ENCODE results near the gene TEX26. TPM values are rescaled to one million over a fixed set of nuclear protein-coding genes. Genes with fewer than 3 reads are reported as not detected.

The TEX26 gene
- total RNA-seq, 4 donors from 2014 or later = 0.27 TPM; not detected in 3

- DNase-seq = peak; percentile 14 to 20
- TF ChIP-seq, protein P1, sequence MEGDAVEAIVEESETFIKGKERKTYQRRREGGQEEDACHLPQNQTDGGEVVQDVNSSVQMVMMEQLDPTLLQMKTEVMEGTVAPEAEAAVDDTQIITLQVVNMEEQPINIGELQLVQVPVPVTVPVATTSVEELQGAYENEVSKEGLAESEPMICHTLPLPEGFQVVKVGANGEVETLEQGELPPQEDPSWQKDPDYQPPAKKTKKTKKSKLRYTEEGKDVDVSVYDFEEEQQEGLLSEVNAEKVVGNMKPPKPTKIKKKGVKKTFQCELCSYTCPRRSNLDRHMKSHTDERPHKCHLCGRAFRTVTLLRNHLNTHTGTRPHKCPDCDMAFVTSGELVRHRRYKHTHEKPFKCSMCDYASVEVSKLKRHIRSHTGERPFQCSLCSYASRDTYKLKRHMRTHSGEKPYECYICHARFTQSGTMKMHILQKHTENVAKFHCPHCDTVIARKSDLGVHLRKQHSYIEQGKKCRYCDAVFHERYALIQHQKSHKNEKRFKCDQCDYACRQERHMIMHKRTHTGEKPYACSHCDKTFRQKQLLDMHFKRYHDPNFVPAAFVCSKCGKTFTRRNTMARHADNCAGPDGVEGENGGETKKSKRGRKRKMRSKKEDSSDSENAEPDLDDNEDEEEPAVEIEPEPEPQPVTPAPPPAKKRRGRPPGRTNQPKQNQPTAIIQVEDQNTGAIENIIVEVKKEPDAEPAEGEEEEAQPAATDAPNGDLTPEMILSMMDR (IDR thresholded peaks at IDR 0.05) = peak in 1 of 6 experiments; percentile 15
- no peak for TF ChIP-seq POLR2A (IDR thresholded peaks at IDR 0.05)
- Histone ChIP-seq H3K27ac (no peak overlapping the region), H3K36me3 (no peaks in the 10 kb centered on the region), H3K4me1 (peaks cover 0 to 3% of the 10 kb centered on the region in 2 donors), H3K27me3 (no peaks in the 10 kb centered on the region), H3K4me3 (replicated peaks in 1 of 3) (no peak overlapping the region), H3K9me3 (no peaks in the 10 kb centered on the region)
- intact Hi-C loops (cut with DNase I) = no loop called here
- WGBS, 2 donors = 32 to 40% methylated on average over 6 of the region's 6 CpGs
Observed at GRCh38 chr13:30892966-30893365, 39.5 kb upstream of the TEX26 start.

GRCh38 chr13:30895773-30896172 is 36.7 kb upstream of the TEX26 start:
- TF ChIP-seq POLR2A (IDR thresholded peaks at IDR 0.05) = no peak
- TF ChIP-seq, protein P1 (IDR thresholded peaks at IDR 0.05) = no peak
- intact Hi-C loops (cut with DNase I) = no loop called here
- Histone ChIP-seq H3K36me3 (no peaks in the 10 kb centered on the region), H3K4me1 (peaks cover 3 to 9% of the 10 kb centered on the region in 2 donors), H3K4me3 (replicated peaks in 1 of 3) (no peak overlapping the region), H3K9me3 (no peaks in the 10 kb centered on the region), H3K27me3 (no peaks in the 10 kb centered on the region), H3K27ac (peak overlapping the region in 2 of 3 donors; percentile 40 to 64)
- DNase-seq = peak; percentile 32 to 46
- WGBS, 2 donors = 37 to 52% methylated on average over 4 of the region's 4 CpGs

DNA sequence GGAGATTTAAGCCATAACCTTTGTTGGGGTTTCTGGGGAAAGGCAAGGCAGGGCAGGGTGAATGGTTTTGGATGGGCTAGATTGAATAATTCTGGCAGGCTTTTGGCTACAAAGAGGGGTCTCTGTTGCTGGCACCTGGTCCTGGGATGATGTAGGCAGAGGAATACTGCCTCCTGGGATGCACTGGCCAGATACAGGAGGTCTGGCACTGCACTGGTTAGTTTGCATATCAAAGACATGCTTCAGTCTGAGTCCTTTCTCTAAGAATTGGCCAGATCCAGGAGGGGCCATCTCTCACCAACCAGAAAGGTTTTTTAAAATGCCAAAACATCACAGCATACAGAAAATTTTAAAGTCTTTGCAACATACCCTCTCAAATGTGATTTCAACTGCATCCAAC is 34.4 kb upstream of the TEX26 start:
- H3K36me3 ChIP-seq = no peaks in the 10 kb centered on the region
- H3K9me3 ChIP-seq = no peaks in the 10 kb centered on the region
- DNase-seq = no peak
- intact Hi-C loops (cut with DNase I) = no loop called here
- H3K4me1 ChIP-seq = peaks cover 3 to 9% of the 10 kb centered on the region in 2 donors
- H3K4me3 ChIP-seq (replicated peaks in 1 of 3) = no peak overlapping the region
- TF ChIP-seq, protein P1 (IDR thresholded peaks at IDR 0.05) = no peak
- peak overlapping the region in 2 of 3 donors; percentile 25 to 67 for H3K27ac ChIP-seq
- H3K27me3 ChIP-seq = no peaks in the 10 kb centered on the region

- H3K27ac ChIP-seq = peak overlapping the region in 2 of 3 donors; percentile 25 to 67
- H3K9me3 ChIP-seq = no peaks in the 10 kb centered on the region
- intact Hi-C loops (cut with DNase I) = no loop called here
- no peak for TF ChIP-seq POLR2A (IDR thresholded peaks at IDR 0.05)
- TF ChIP-seq, protein P1 (IDR thresholded peaks at IDR 0.05) = no peak
- no peaks in the 10 kb centered on the region for H3K36me3 ChIP-seq
- peaks cover 3 to 9% of the 10 kb centered on the region in 2 donors for H3K4me1 ChIP-seq
- 70 to 75% methylated on average over 7 of the region's 7 CpGs for WGBS, 2 donors
- peak in 1 of 2 donors; percentile 8 for DNase-seq
- H3K4me3 ChIP-seq (replicated peaks in 1 of 3) = no peak overlapping the region
- H3K27me3 ChIP-seq = no peaks in the 10 kb centered on the region
Observed at GRCh38 chr13:30898678-30899241, 33.7 kb upstream of the TEX26 start.

DNA sequence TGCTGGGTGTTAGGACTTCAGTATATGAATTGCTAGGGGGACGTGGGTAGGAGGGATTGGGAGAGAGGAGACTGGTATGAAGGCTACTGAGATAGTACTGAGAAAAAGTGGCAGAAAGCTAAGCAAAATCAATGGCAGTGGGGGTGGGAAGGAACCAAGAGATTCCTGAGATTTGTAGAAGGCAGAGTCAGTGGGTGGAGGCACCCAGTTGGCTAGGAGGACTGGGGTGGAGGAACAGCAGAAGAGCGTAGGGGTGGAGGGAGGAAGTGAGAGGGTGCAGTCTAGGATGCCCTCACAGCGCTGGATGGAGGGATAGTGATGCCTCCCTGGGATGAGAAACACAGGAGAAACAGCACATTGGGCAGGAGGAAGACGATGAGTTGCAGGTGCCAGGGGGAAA is 32.0 kb upstream of the TEX26 start:
- 84 to 92% methylated on average over 4 of the region's 4 CpGs for WGBS, 2 donors
- intact Hi-C loops (cut with DNase I) = no loop called here
- Histone ChIP-seq H3K36me3 (no peaks in the 10 kb centered on the region), H3K9me3 (no peaks in the 10 kb centered on the region), H3K4me1 (peaks cover 3 to 10% of the 10 kb centered on the region in 2 donors), H3K4me3 (replicated peaks in 1 of 3) (no peak overlapping the region), H3K27ac (no peak overlapping the region), H3K27me3 (no peaks in the 10 kb centered on the region)
- DNase-seq = no peak
- TF ChIP-seq, protein P1 (IDR thresholded peaks at IDR 0.05) = no peak
